Measurements from ENCODE around the gene ECEL1.
"Not testable (repeated sequence)": the region's sequence is repeated elsewhere in the genome, so short reads cannot be mapped to it uniquely, and the experiment has no call there.

ECEL1 gene

GRCh38 chr2:232458051-232458660 lies 29.5 kb downstream of the ECEL1 start:
- DNase-seq: no peak

- DNase-seq: no peak
Observed at GRCh38 chr2:232457121-232458011, 30.3 kb downstream of the ECEL1 start.

GRCh38 chr2:232456296-232457120 lies 31.1 kb downstream of the ECEL1 start:
- no peak for DNase-seq

- no peak for DNase-seq
Observed at GRCh38 chr2:232455426-232456255, 32.0 kb downstream of the ECEL1 start, which contains the start of gene ALPI. Gene ALPI (plus strand): TSS chr2:232456153. CDS start chr2:232456200, 47 bp downstream.

- no peak for DNase-seq
Observed at GRCh38 chr2:232454630-232455029, 33.0 kb downstream of the ECEL1 start.

GRCh38 chr2:232451645-232452044 lies 36.0 kb downstream of the ECEL1 start:
- DNase-seq: not testable (repeated sequence)

- DNase-seq: no peak
Observed at GRCh38 chr2:232449964-232450363, 37.7 kb downstream of the ECEL1 start.

- DNase-seq: no peak
Observed at GRCh38 chr2:232448304-232448690, 39.3 kb downstream of the ECEL1 start.

GRCh38 chr2:232447638-232448303 lies 39.9 kb downstream of the ECEL1 start:
- DNase-seq: no peak

GRCh38 chr2:232447091-232447620 lies 40.5 kb downstream of the ECEL1 start:
- no peak for DNase-seq

GRCh38 chr2:232446266-232446777 lies 41.3 kb downstream of the ECEL1 start:
- DNase-seq: not testable (repeated sequence)

GRCh38 chr2:232445149-232445885 lies 42.3 kb downstream of the ECEL1 start:
- not testable (repeated sequence) for DNase-seq

GRCh38 chr2:232444409-232445148 lies 43.1 kb downstream of the ECEL1 start:
- DNase-seq: peak; percentile 33 to 56

GRCh38 chr2:232443669-232444408 lies 43.8 kb downstream of the ECEL1 start:
- not testable (repeated sequence) for DNase-seq

- not testable (repeated sequence) for DNase-seq
Observed at GRCh38 chr2:232443047-232443446, 44.6 kb downstream of the ECEL1 start.

- not testable (repeated sequence) for DNase-seq
Observed at GRCh38 chr2:232442431-232442830, 45.2 kb downstream of the ECEL1 start.

GRCh38 chr2:232441922-232442321 lies 45.7 kb downstream of the ECEL1 start:
- DNase-seq: not testable (repeated sequence)

- DNase-seq: no peak
Observed at GRCh38 chr2:232441147-232441651, 46.4 kb downstream of the ECEL1 start.
